Natural killer cell (primary cell): ENCODE measurements around the gene IFT20. TPM values are rescaled to one million over a fixed set of nuclear protein-coding genes. Genes with fewer than 3 reads are reported as not detected.

Experiments
- ATAC-seq, 3 donors: fragments of 150-1000 bp in 2 of 3; fragments of 200-7000 bp in 1 of 3; cut with Tn5 transposase; 1 replicate in 1 of 3; 2 replicates in 2 of 3; pipeline ENCODE4 v1.10.0; 2021; ENCODE audit warnings: mild to moderate bottlenecking in 2 of 3, moderate library complexity in 2 of 3
- DNase-seq, 2 donors: peaks; one replicate each; pipeline versions ENCODE4 v3.0.0 to v3.0.0-alpha.2; 2013 to 2021; ENCODE audit warnings: mixed read lengths in 1 of 2
- H3K27ac ChIP-seq: one replicate; pipeline ENCODE4 v1.5.1; 2013; ENCODE audit warnings: mild to moderate bottlenecking, low read length
- H3K27me3 ChIP-seq: one replicate; pipeline ENCODE4 v1.6.1; 2013; ENCODE audit warnings: low read length; ENCODE audit not compliant: control insufficient read depth, insufficient read depth
- H3K36me3 ChIP-seq: one replicate; pipeline ENCODE4 v1.6.1; 2013; ENCODE audit warnings: low read length; ENCODE audit not compliant: control insufficient read depth, insufficient read depth
- H3K4me1 ChIP-seq: one replicate; pipeline ENCODE4 v1.6.1; 2013; ENCODE audit warnings: low read length; ENCODE audit not compliant: control insufficient read depth, insufficient read depth
- H3K4me3 ChIP-seq: one replicate; pipeline ENCODE4 v1.5.1; 2013; ENCODE audit warnings: low read length
- H3K9me3 ChIP-seq: one replicate; pipeline ENCODE4 v1.6.1; 2013; ENCODE audit warnings: low read length; ENCODE audit not compliant: control insufficient read depth, insufficient read depth
- H3K27ac Mint-ChIP-seq, 2 donors: one replicate each; pipeline ENCODE4 v1.8.0; 2022; ENCODE audit warnings: mild to moderate bottlenecking in 2 of 2, mixed read lengths in 2 of 2, moderate library complexity in 1 of 2
- H3K27me3 Mint-ChIP-seq, 2 donors: one replicate each; pipeline ENCODE4 v1.8.0; 2022; ENCODE audit warnings: low read depth in 2 of 2, mixed read lengths in 2 of 2
- H3K36me3 Mint-ChIP-seq: one replicate; pipeline ENCODE4 v1.8.0; 2022; ENCODE audit warnings: mixed read lengths
- H3K4me1 Mint-ChIP-seq, 2 donors: one replicate each; pipeline ENCODE4 v1.8.0; 2022; ENCODE audit warnings: mixed read lengths in 2 of 2
- H3K4me3 Mint-ChIP-seq: one replicate; pipeline ENCODE4 v1.8.0; 2022; ENCODE audit warnings: mild to moderate bottlenecking, moderate library complexity, mixed read lengths
- H3K9me3 Mint-ChIP-seq, 2 donors: one replicate each; pipeline ENCODE4 v1.8.0; 2022; ENCODE audit warnings: mixed read lengths in 2 of 2
- WGBS: methylation state at CpG from one replicate; pipeline ENCODE4 v1.1.7; 2013; ENCODE audit warnings: missing lambda C conversion rate; ENCODE audit not compliant: insufficient coverage; 5-methylcytosine and 5-hydroxymethylcytosine counted together
- intact Hi-C: fragments of 100-400 bp; cut with micrococcal nuclease; formaldehyde crosslinking; loops from one replicate; pipeline ENCODE4 v1.14.2; 2022
- total RNA-seq, 4 donors: library from RNA; stranded (reverse); fragments of 120-200 nt in 1 of 4; gene quantifications; one replicate each; pipeline versions ENCODE4 v1.2.3 to v1.2.4, GENCODE V29; 2013 to 2022
- TF ChIP-seq, protein P1 (sequence below): fragments of 200-600 bp; IDR thresholded peaks from one replicate; pipeline ENCODE4 v1.8.0; 2022; ENCODE audit warnings: antibody characterized with exemption

Gene IFT20
- total RNA-seq, 3 donors from 2014 or later (not counting 1 experiment from before 2014, with no cell fraction given), result 50.0 to 109 (median 68.6) TPM

DNA sequence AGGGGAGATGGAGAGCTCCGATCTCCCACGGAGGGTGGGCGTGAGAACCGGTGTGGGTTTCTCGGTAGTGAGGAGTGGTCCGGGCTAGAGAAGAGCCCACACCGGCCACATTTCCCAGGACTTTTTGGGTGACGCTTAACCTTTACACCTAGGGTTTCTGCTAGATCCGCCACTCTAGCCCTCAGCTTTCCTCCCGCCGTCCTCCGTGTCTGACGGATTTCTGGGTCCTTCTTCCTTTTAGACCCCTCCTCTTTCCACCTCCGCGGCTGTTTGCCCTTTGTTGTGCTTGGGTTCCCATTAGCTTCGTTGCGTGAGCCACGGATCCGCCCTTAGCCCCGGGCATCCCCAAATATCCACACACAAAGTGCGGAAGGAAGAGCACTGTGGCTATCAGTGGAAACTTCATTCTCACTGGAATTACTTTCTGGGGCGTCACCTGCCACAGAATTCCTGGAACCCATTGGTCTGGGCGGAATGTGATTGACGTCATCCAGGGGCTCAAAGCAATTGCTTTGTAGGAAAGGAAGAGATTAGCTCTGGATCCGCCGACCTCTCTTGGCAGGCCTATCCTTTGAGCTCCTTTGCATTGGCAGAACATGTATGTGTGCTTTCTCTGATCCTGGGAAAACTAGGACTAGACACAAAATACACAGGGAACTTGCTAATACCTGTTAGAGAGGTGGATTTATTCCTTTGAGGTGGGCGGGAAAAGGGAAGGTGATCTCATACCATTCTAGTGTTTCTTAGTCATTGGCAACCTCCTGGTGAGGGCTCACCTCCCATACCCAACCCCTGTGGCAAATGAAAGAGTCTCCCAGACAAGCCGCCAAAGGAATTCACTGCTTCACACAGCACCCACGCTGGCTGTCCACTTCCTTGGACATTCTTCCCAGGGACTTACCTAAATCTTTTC lies 943 bp upstream of the IFT20 start:
- WGBS, result 10% methylated on average over 29 of the region's 29 CpGs
- Histone ChIP-seq H3K9me3 (no peaks in the 10 kb centered on the region), H3K4me1 (peaks cover 20% of the 10 kb centered on the region), H3K4me3 (peak overlapping the region; percentile 74), H3K27ac (peak overlapping the region; percentile 90), H3K36me3 (peaks cover 14% of the 10 kb centered on the region), H3K27me3 (no peaks in the 10 kb centered on the region)
- DNase-seq (peak in 1 of 2 donors; percentile 50), ATAC-seq (no peak)
- TF ChIP-seq, protein P1, sequence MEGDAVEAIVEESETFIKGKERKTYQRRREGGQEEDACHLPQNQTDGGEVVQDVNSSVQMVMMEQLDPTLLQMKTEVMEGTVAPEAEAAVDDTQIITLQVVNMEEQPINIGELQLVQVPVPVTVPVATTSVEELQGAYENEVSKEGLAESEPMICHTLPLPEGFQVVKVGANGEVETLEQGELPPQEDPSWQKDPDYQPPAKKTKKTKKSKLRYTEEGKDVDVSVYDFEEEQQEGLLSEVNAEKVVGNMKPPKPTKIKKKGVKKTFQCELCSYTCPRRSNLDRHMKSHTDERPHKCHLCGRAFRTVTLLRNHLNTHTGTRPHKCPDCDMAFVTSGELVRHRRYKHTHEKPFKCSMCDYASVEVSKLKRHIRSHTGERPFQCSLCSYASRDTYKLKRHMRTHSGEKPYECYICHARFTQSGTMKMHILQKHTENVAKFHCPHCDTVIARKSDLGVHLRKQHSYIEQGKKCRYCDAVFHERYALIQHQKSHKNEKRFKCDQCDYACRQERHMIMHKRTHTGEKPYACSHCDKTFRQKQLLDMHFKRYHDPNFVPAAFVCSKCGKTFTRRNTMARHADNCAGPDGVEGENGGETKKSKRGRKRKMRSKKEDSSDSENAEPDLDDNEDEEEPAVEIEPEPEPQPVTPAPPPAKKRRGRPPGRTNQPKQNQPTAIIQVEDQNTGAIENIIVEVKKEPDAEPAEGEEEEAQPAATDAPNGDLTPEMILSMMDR, result no peak
- peak overlapping the region; percentile 94 to 100 for H3K27ac Mint-ChIP-seq
- intact Hi-C loops, result loop anchor here (1.0 to 10.0 kb wide), 3 partner anchors 17 to 379 kb away; partner anchors contain the start of genes POLDIP2, PROCA1, RAB34 and RPL23A
- peaks cover 25 to 49% of the 10 kb centered on the region in 2 donors for H3K4me1 Mint-ChIP-seq
- peak overlapping the region; percentile 99 for H3K4me3 Mint-ChIP-seq
- no peaks in the 10 kb centered on the region for H3K36me3 Mint-ChIP-seq
- no peaks in the 10 kb centered on the region for H3K27me3 Mint-ChIP-seq
- no peaks in the 10 kb centered on the region for H3K9me3 Mint-ChIP-seq

GRCh38 chr17:28334666-28335200 lies 539 bp downstream of the IFT20 start:
- Mint-ChIP-seq H3K4me1 (peaks cover 25 to 49% of the 10 kb centered on the region in 2 donors), H3K27ac (peak overlapping the region; percentile 94 to 100), H3K27me3 (no peaks in the 10 kb centered on the region), H3K36me3 (no peaks in the 10 kb centered on the region), H3K4me3 (peak overlapping the region; percentile 99), H3K9me3 (no peaks in the 10 kb centered on the region)
- H3K27me3 ChIP-seq, result no peaks in the 10 kb centered on the region
- peak overlapping the region; percentile 90 for H3K27ac ChIP-seq
- WGBS, result 15% methylated on average over 18 of the region's 18 CpGs
- DNase-seq, result no peak
- peak in 1 of 3 donors; percentile 0 for ATAC-seq
- H3K4me3 ChIP-seq, result peak overlapping the region; percentile 74
- TF ChIP-seq, protein P1, result no peak
- peaks cover 20% of the 10 kb centered on the region for H3K4me1 ChIP-seq
- H3K9me3 ChIP-seq, result no peaks in the 10 kb centered on the region
- intact Hi-C loops, result loop anchor here (1.0 to 10.0 kb wide), 3 partner anchors 15 to 380 kb away; partner anchors contain the start of genes POLDIP2, PROCA1, RAB34 and RPL23A
- peaks cover 18% of the 10 kb centered on the region for H3K36me3 ChIP-seq

GRCh38 chr17:28334171-28334570 lies 1.1 kb downstream of the IFT20 start:
- Mint-ChIP-seq H3K9me3 (no peaks in the 10 kb centered on the region), H3K27ac (peak overlapping the region; percentile 94 to 100), H3K27me3 (no peaks in the 10 kb centered on the region), H3K36me3 (no peaks in the 10 kb centered on the region), H3K4me1 (peaks cover 25 to 49% of the 10 kb centered on the region in 2 donors), H3K4me3 (peak overlapping the region; percentile 99)
- no peak overlapping the region for H3K27ac ChIP-seq
- TF ChIP-seq, protein P1, result no peak
- H3K4me3 ChIP-seq, result no peak overlapping the region
- H3K27me3 ChIP-seq, result no peaks in the 10 kb centered on the region
- ATAC-seq, result no peak
- intact Hi-C loops, result loop anchor here (10.0 kb wide), 1 partner anchor 381 kb away; the partner anchor contains the start of genes PROCA1, RAB34 and RPL23A
- H3K4me1 ChIP-seq, result peaks cover 20% of the 10 kb centered on the region
- WGBS, result 70% methylated on average over 6 of the region's 6 CpGs
- no peak for DNase-seq
- H3K36me3 ChIP-seq, result peaks cover 19% of the 10 kb centered on the region
- H3K9me3 ChIP-seq, result no peaks in the 10 kb centered on the region
